PC-3 (cell line): ENCODE results near the gene KRTAP5-4. TPM values are rescaled to one million over a fixed set of nuclear protein-coding genes. Genes with fewer than 3 reads are reported as not detected.

Source experiments
- ATAC-seq: fragments of 200-7000 bp; cut with Tn5 transposase; 2 replicates; pipeline ENCODE4 v1.9.1; 2020; ENCODE audit warnings: mild to moderate bottlenecking, moderate library complexity
- BruUV-seq: library from RNA; stranded (reverse); fragments of 400-500 nt; replicated peaks from 2 replicates; lab custom pipeline; 2021; lab: Mats Ljungman, UMichigan
- CTCF ChIA-PET: fragments of 300-600 bp; sonication (Branson Sonifier 250); formaldehyde crosslinking; loops from one replicate; lab custom pipeline; 2022; ENCODE audit warnings: antibody characterized with exemption; lab: Charles Lee
- POLR2A ChIA-PET: fragments of 300-600 bp; sonication (Branson Sonifier 250); formaldehyde crosslinking; loops from one replicate; lab custom pipeline; 2022; ENCODE audit warnings: antibody characterized with exemption; ENCODE audit not compliant: unreplicated experiment; lab: Charles Lee
- DNase-seq: peaks from one replicate; pipeline ENCODE4 v3.0.0-alpha.2; 2015
- H2AFZ ChIP-seq: fragments of 300-600 bp; sonication (generic); 2 replicates; pipeline ENCODE4 v1.6.0; 2016; ENCODE audit warnings: antibody characterized with exemption, low read length
- H3F3A ChIP-seq: fragments of 300-600 bp; sonication (generic); one replicate; pipeline ENCODE4 v1.6.0; 2017; ENCODE audit warnings: antibody characterized with exemption, low read length, control low read depth, mild to moderate bottlenecking; ENCODE audit not compliant: unreplicated experiment
- H3K27ac ChIP-seq: fragments of 300-600 bp; sonication (generic); 2 replicates; pipeline ENCODE4 v1.5.1; 2016; ENCODE audit warnings: mild to moderate bottlenecking, low read length
- H3K27me3 ChIP-seq: fragments of 300-600 bp; sonication (generic); 2 replicates; pipeline ENCODE4 v1.6.1; 2016; ENCODE audit warnings: low read length, mixed read lengths
- H3K36me3 ChIP-seq: fragments of 300-600 bp; sonication (generic); 2 replicates; pipeline ENCODE4 v1.6.1; 2016; ENCODE audit warnings: low read depth, mixed run types, low read length, mixed read lengths
- H3K4me1 ChIP-seq: fragments of 300-600 bp; sonication (generic); 2 replicates; pipeline ENCODE4 v1.5.1; 2016; ENCODE audit warnings: low read length; ENCODE audit not compliant: insufficient read depth
- H3K4me2 ChIP-seq: fragments of 300-600 bp; sonication (generic); 2 replicates; pipeline ENCODE4 v1.6.0; 2016; ENCODE audit warnings: low read length
- H3K4me3 ChIP-seq: fragments of 300-600 bp; sonication (generic); 2 replicates; pipeline ENCODE4 v1.5.1; 2016; ENCODE audit warnings: mild to moderate bottlenecking, low read length, mixed read lengths
- H3K79me2 ChIP-seq: fragments of 300-600 bp; sonication (generic); 2 replicates; pipeline ENCODE4 v1.6.1; 2017; ENCODE audit warnings: low read length, mixed read lengths
- H3K9ac ChIP-seq: fragments of 300-600 bp; sonication (generic); 2 replicates; pipeline ENCODE4 v1.6.0; 2016; ENCODE audit warnings: mild to moderate bottlenecking, low read length
- H3K9me2 ChIP-seq: fragments of 300-600 bp; sonication (generic); replicated peaks from 2 replicates; pipeline ENCODE4 v1.6.1; 2016; ENCODE audit warnings: mixed run types, low read length, mixed read lengths
- H3K9me3 ChIP-seq: fragments of 300-600 bp; sonication (generic); 2 replicates; pipeline ENCODE4 v1.6.1; 2016; ENCODE audit warnings: low read length, mixed read lengths
- H4K20me1 ChIP-seq: fragments of 300-600 bp; sonication (generic); 2 replicates; pipeline ENCODE4 v1.6.1; 2016; ENCODE audit warnings: low read length, mixed read lengths
- EZH2 ChIP-seq: fragments of 300-600 bp; sonication (generic); IDR thresholded peaks from one replicate; pipeline ENCODE4 v1.6.1; 2017; ENCODE audit warnings: antibody characterized with exemption, mild to moderate bottlenecking, low read length; ENCODE audit not compliant: unreplicated experiment
- EZH2phosphoT487 ChIP-seq: fragments of 300-600 bp; sonication (generic); IDR thresholded peaks from 2 replicates; pipeline ENCODE4 v1.6.1; 2018; ENCODE audit warnings: mild to moderate bottlenecking, antibody characterized with exemption, low read length, borderline replicate concordance
- intact Hi-C: fragments of 100-400 bp; cut with micrococcal nuclease; formaldehyde crosslinking; loops from 2 replicates; pipeline ENCODE4 v1.9.0; 2023
- total RNA-seq: library from RNA; depleted of rRNA; stranded (reverse); fragments of >200 nt; gene quantifications from 2 replicates; pipeline ENCODE4 v1.2.3, GENCODE V29; 2014
- TF ChIP-seq, protein P1 (sequence below): fragments of 300-600 bp; sonication (generic); conservative IDR thresholded peaks from 2 replicates; pipeline ENCODE4 v1.5.1; 2017; ENCODE audit warnings: antibody characterized with exemption, low read depth, mild to moderate bottlenecking, low read length

Gene KRTAP5-4
- total RNA-seq, 1 experiment from 2014 or later: not detected

- TSS peak; percentile 45 for BruUV-seq
Observed at GRCh38 chr11:1574238-1574932, 47.6 kb downstream of the KRTAP5-4 start.

DNA sequence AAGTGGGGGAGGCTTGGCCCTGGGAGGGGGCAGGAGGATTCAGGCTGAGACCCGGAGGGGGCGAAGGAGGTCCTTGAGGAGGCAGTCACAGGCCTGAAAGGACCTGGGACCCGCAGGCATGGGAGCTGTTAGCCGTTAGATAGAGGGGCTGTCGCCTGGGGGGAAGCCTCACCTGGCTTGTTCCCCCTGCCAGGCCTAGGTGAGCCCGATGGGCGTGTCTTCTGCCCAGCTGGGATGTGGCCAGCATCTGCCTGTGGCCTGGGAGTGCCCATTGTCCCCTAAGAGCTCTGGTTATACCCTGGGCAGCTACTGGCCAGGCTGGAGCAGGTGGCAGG, 48.1 kb downstream of the KRTAP5-4 start:
- H3K4me1 ChIP-seq: peaks cover 8% of the 10 kb centered on the region
- H3K4me2 ChIP-seq: peak overlapping the region; percentile 94
- H3K9ac ChIP-seq: no peak overlapping the region
- no peak overlapping the region for H3K27ac ChIP-seq
- peaks cover 16% of the 10 kb centered on the region for H3K27me3 ChIP-seq
- BruUV-seq: no TSS peak
- POLR2A ChIA-PET: interaction anchor here (0.5 to 0.6 kb wide), 2 partner anchors 9 to 18 kb away, joined by 4 to 25 read pairs; no protein-coding TSS in a partner anchor
- H3K79me2 ChIP-seq: no peaks in the 10 kb centered on the region
- no peaks in the 10 kb centered on the region for H3F3A ChIP-seq
- TF ChIP-seq EZH2 (no peak), EZH2phosphoT487 (no peak)
- TF ChIP-seq, protein P1, sequence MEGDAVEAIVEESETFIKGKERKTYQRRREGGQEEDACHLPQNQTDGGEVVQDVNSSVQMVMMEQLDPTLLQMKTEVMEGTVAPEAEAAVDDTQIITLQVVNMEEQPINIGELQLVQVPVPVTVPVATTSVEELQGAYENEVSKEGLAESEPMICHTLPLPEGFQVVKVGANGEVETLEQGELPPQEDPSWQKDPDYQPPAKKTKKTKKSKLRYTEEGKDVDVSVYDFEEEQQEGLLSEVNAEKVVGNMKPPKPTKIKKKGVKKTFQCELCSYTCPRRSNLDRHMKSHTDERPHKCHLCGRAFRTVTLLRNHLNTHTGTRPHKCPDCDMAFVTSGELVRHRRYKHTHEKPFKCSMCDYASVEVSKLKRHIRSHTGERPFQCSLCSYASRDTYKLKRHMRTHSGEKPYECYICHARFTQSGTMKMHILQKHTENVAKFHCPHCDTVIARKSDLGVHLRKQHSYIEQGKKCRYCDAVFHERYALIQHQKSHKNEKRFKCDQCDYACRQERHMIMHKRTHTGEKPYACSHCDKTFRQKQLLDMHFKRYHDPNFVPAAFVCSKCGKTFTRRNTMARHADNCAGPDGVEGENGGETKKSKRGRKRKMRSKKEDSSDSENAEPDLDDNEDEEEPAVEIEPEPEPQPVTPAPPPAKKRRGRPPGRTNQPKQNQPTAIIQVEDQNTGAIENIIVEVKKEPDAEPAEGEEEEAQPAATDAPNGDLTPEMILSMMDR: no peak
- no peaks in the 10 kb centered on the region for H4K20me1 ChIP-seq
- H3K36me3 ChIP-seq: no peaks in the 10 kb centered on the region
- peak overlapping the region; percentile 80 for H2AFZ ChIP-seq
- intact Hi-C loops: loop anchor here (1.0 to 2.0 kb wide), 2 partner anchors 15 to 28 kb away; no protein-coding TSS in a partner anchor
- peak overlapping the region; percentile 67 for H3K4me3 ChIP-seq
- peak; percentile 63 for ATAC-seq
- CTCF ChIA-PET: interaction anchor here (0.7 to 2.7 kb wide), 4 partner anchors 15 to 27 kb away, joined by 4 to 58 read pairs (median 6); no protein-coding TSS in a partner anchor
- peak; percentile 53 for DNase-seq
- no peaks in the 10 kb centered on the region for H3K9me3 ChIP-seq
- no peaks in the 10 kb centered on the region for H3K9me2 ChIP-seq

More at GRCh38 chr11:1574238-1574932, 47.6 kb downstream of the KRTAP5-4 start:
- Histone ChIP-seq H3K9me2 (no peaks in the 10 kb centered on the region), H3K36me3 (no peaks in the 10 kb centered on the region), H4K20me1 (no peaks in the 10 kb centered on the region), H3K4me3 (peak overlapping the region; percentile 67), H2AFZ (peak overlapping the region; percentile 80), H3K9me3 (no peaks in the 10 kb centered on the region), H3K4me1 (peaks cover 8% of the 10 kb centered on the region), H3K27ac (no peak overlapping the region), H3F3A (no peaks in the 10 kb centered on the region), H3K27me3 (peaks cover 16% of the 10 kb centered on the region), H3K9ac (no peak overlapping the region), H3K4me2 (peak overlapping the region; percentile 94), H3K79me2 (no peaks in the 10 kb centered on the region)
- ChIA-PET POLR2A (interaction anchor here (0.5 kb wide), 1 partner anchor 18 kb away, joined by 4 read pairs; no protein-coding TSS in a partner anchor), CTCF (interaction anchor here (0.5 to 2.7 kb wide), 12 partner anchors 15 to 110 kb away, joined by 3 to 58 read pairs (median 6); no protein-coding TSS in a partner anchor)
- TF ChIP-seq, protein P1: peak; percentile 60
- no peak for TF ChIP-seq EZH2phosphoT487
- intact Hi-C loops: loop anchor here (1.0 to 2.0 kb wide), 2 partner anchors 16 to 28 kb away; no protein-coding TSS in a partner anchor
- peak; percentile 55 for ATAC-seq
- peak; percentile 59 for DNase-seq
